ENCODE measurements around the gene RNF150. TPM values are rescaled to one million over a fixed set of nuclear protein-coding genes. Genes with fewer than 3 reads are reported as not detected.

RNF150 gene
- total and polyA plus RNA-seq, 2 of the 8 experiments (the other 6 are each of a cell fraction or from before 2014, with no cell fraction given) = 3.4 to 4.8 TPM

DNA sequence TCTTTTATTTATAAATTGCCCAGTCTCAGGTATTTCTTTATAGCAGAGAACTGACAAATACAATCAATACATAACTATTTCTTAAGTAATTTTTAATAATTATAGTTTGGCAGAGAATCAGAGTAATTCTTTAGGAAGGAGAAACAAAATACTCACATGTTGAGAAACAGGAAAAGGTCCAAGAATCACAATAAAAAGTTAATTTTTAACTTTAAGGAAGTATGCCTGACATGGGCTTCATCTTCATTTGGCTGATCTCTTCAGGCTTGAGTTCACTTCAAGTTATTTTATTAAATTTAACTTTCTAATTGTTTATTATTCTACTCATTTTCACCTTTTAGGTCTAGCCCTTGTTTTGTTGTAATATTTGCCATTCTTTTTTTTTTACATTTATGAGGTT, 36.1 kb upstream of the RNF150 start:
- Histone ChIP-seq H2BK120ac (replicated peaks; ENCODE audit: low read depth, low read length) (no peak overlapping the region), H3K4me1 (replicated peaks in 1 of 4; ENCODE audit: control insufficient read depth in 3 of 4, insufficient read depth in 4 of 4, low read length in 3 of 4) (no peaks in the 10 kb centered on the region), H3K27me3 (replicated peaks in 1 of 4; ENCODE audit: control insufficient read depth in 3 of 4, extremely low read depth in 1 of 4, insufficient read depth in 3 of 4, low read length in 3 of 4) (no peaks in the 10 kb centered on the region), H3K56ac (replicated peaks; ENCODE audit: insufficient read length, low read depth, low read length) (no peak overlapping the region), H3K79me1 (ENCODE audit: low read depth, low read length) (no peaks in the 10 kb centered on the region), H4K20me1 (replicated peaks in 1 of 2; ENCODE audit: control insufficient read depth in 1 of 2, insufficient read depth in 2 of 2, low read length in 2 of 2) (no peaks in the 10 kb centered on the region), H2BK12ac (ENCODE audit: low read depth, low read length) (no peak overlapping the region), H4K91ac (replicated peaks; ENCODE audit: insufficient read length, low read length) (no peak overlapping the region), H4K5ac (ENCODE audit: insufficient read length, low read depth, low read length) (no peak overlapping the region), H2AFZ (ENCODE audit: low read length) (no peak overlapping the region), H2BK5ac (ENCODE audit: low read depth, low read length) (no peak overlapping the region), H2BK20ac (ENCODE audit: low read length) (no peak overlapping the region), H2BK15ac (ENCODE audit: low read length) (no peak overlapping the region), H3K27ac (ENCODE audit: low read depth, low read length) (no peak overlapping the region), H3K9ac (replicated peaks in 1 of 4; ENCODE audit: extremely low read depth in 1 of 4, low read depth in 3 of 4, low read length in 3 of 4) (no peak overlapping the region), H4K8ac (ENCODE audit: extremely low read depth, insufficient read depth, low read length) (no peak overlapping the region), H3K36me3 (ENCODE audit: control insufficient read depth in 2 of 4, insufficient read depth in 4 of 4, low read length in 3 of 4) (no peaks in the 10 kb centered on the region), H3K4me3 (ENCODE audit: extremely low read depth in 1 of 4, insufficient read depth in 2 of 4, low read depth in 3 of 4, low read length in 4 of 4) (no peak overlapping the region), H3K79me2 (ENCODE audit: control insufficient read depth in 1 of 2, insufficient read depth in 2 of 2, low read length in 2 of 2) (no peaks in the 10 kb centered on the region), H2AK5ac (ENCODE audit: low read depth, low read length) (no peak overlapping the region), H3K4ac (replicated peaks; ENCODE audit: insufficient read length, low read depth, low read length) (no peak overlapping the region), H3K23ac (ENCODE audit: insufficient read length) (no peak overlapping the region), H3K9me3 (ENCODE audit: insufficient read depth in 2 of 2, low read depth in 1 of 2, low read length in 1 of 2) (no peaks in the 10 kb centered on the region), H3K14ac (ENCODE audit: insufficient read length) (no peak overlapping the region), H3K23me2 (ENCODE audit: low read depth, low read length) (no peaks in the 10 kb centered on the region), H3K18ac (ENCODE audit: extremely low read depth, low read length) (no peak overlapping the region), H3K4me2 (ENCODE audit: insufficient read depth in 1 of 2, low read depth in 2 of 2, low read length in 2 of 2) (no peak overlapping the region)
- CTCF ChIA-PET (ENCODE audit: partially characterized antibody) = no interaction called here
- POLR2A ChIA-PET (ENCODE audit: partially characterized antibody) = no interaction called here
- FAIRE-seq (no peak), DNase-seq (ENCODE audit: low read depth in 1 of 2, low spot score in 2 of 2) (no peak)
- no peak for TF ChIP-seq BACH1 (IDR thresholded peaks at IDR 0.05; ENCODE audit: low read length)
- no peak for TF ChIP-seq CBX8 (IDR thresholded peaks at IDR 0.05; ENCODE audit: borderline replicate concordance, low read depth, low read length)
- TF ChIP-seq SRF (IDR thresholded peaks at IDR 0.05; ENCODE audit: low read depth, low read length) = no peak
- TF ChIP-seq SIN3A (conservative IDR thresholded peaks at IDR 0.05 in 1 of 2, IDR thresholded peaks at IDR 0.05 in 1 of 2; ENCODE audit: low read depth in 1 of 2, low read length in 2 of 2) = no peak
- TF ChIP-seq TAF7 (optimal IDR thresholded peaks at IDR 0.05; ENCODE audit: borderline replicate concordance, low read depth, low read length) = no peak
- no peak for TF ChIP-seq NRF1 (IDR thresholded peaks at IDR 0.05; ENCODE audit: low read depth, low read length)
- TF ChIP-seq TCF12 (IDR thresholded peaks at IDR 0.05; ENCODE audit: low read depth, low read length) = no peak
- TF ChIP-seq NANOG (IDR thresholded peaks at IDR 0.05; ENCODE audit: insufficient read depth, low read depth, low read length, poor library complexity, severe bottlenecking) = no peak
- no peak for TF ChIP-seq TBP (IDR thresholded peaks at IDR 0.05; ENCODE audit: low read depth, low read length)
- TF ChIP-seq BCL11A (IDR thresholded peaks at IDR 0.05; ENCODE audit: low read depth in 2 of 2, low read length in 2 of 2) = no peak
- no peak for TF ChIP-seq POLR2A (IDR thresholded peaks at IDR 0.05; ENCODE audit: control extremely low read depth in 1 of 2, low read depth in 2 of 2, low read length in 2 of 2)
- TF ChIP-seq, protein P1, sequence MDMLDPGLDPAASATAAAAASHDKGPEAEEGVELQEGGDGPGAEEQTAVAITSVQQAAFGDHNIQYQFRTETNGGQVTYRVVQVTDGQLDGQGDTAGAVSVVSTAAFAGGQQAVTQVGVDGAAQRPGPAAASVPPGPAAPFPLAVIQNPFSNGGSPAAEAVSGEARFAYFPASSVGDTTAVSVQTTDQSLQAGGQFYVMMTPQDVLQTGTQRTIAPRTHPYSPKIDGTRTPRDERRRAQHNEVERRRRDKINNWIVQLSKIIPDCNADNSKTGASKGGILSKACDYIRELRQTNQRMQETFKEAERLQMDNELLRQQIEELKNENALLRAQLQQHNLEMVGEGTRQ (IDR thresholded peaks at IDR 0.05; ENCODE audit: low read length) = no peak
- no peak for TF ChIP-seq HDAC2 (IDR thresholded peaks at IDR 0.05; ENCODE audit: borderline replicate concordance in 1 of 2, low read depth in 2 of 2, low read length in 2 of 2)
- TF ChIP-seq MAFK (IDR thresholded peaks at IDR 0.05; ENCODE audit: low read depth, low read length) = no peak

All from H1 (cell line).